PC-3 (cell line): ENCODE data around the gene ELMO2. TPM values are rescaled to one million over a fixed set of nuclear protein-coding genes. Genes with fewer than 3 reads are reported as not detected.

Experiments
- ATAC-seq: fragments of 200-7000 bp; cut with Tn5 transposase; 2 replicates; pipeline ENCODE4 v1.9.1; 2020; ENCODE audit warnings: mild to moderate bottlenecking, moderate library complexity
- BruUV-seq: library from RNA; stranded (reverse); fragments of 400-500 nt; replicated peaks from 2 replicates; lab custom pipeline; 2021; lab: Mats Ljungman, UMichigan
- CTCF ChIA-PET: fragments of 300-600 bp; sonication (Branson Sonifier 250); formaldehyde crosslinking; loops from one replicate; lab custom pipeline; 2022; ENCODE audit warnings: antibody characterized with exemption; lab: Charles Lee
- POLR2A ChIA-PET: fragments of 300-600 bp; sonication (Branson Sonifier 250); formaldehyde crosslinking; loops from one replicate; lab custom pipeline; 2022; ENCODE audit warnings: antibody characterized with exemption; ENCODE audit not compliant: unreplicated experiment; lab: Charles Lee
- DNase-seq: peaks from one replicate; pipeline ENCODE4 v3.0.0-alpha.2; 2015
- H2AFZ ChIP-seq: fragments of 300-600 bp; sonication (generic); 2 replicates; pipeline ENCODE4 v1.6.0; 2016; ENCODE audit warnings: antibody characterized with exemption, low read length
- H3F3A ChIP-seq: fragments of 300-600 bp; sonication (generic); one replicate; pipeline ENCODE4 v1.6.0; 2017; ENCODE audit warnings: antibody characterized with exemption, low read length, control low read depth, mild to moderate bottlenecking; ENCODE audit not compliant: unreplicated experiment
- H3K27ac ChIP-seq: fragments of 300-600 bp; sonication (generic); 2 replicates; pipeline ENCODE4 v1.5.1; 2016; ENCODE audit warnings: mild to moderate bottlenecking, low read length
- H3K27me3 ChIP-seq: fragments of 300-600 bp; sonication (generic); 2 replicates; pipeline ENCODE4 v1.6.1; 2016; ENCODE audit warnings: low read length, mixed read lengths
- H3K36me3 ChIP-seq: fragments of 300-600 bp; sonication (generic); 2 replicates; pipeline ENCODE4 v1.6.1; 2016; ENCODE audit warnings: low read depth, mixed run types, low read length, mixed read lengths
- H3K4me1 ChIP-seq: fragments of 300-600 bp; sonication (generic); 2 replicates; pipeline ENCODE4 v1.5.1; 2016; ENCODE audit warnings: low read length; ENCODE audit not compliant: insufficient read depth
- H3K4me2 ChIP-seq: fragments of 300-600 bp; sonication (generic); 2 replicates; pipeline ENCODE4 v1.6.0; 2016; ENCODE audit warnings: low read length
- H3K4me3 ChIP-seq: fragments of 300-600 bp; sonication (generic); 2 replicates; pipeline ENCODE4 v1.5.1; 2016; ENCODE audit warnings: mild to moderate bottlenecking, low read length, mixed read lengths
- H3K79me2 ChIP-seq: fragments of 300-600 bp; sonication (generic); 2 replicates; pipeline ENCODE4 v1.6.1; 2017; ENCODE audit warnings: low read length, mixed read lengths
- H3K9ac ChIP-seq: fragments of 300-600 bp; sonication (generic); 2 replicates; pipeline ENCODE4 v1.6.0; 2016; ENCODE audit warnings: mild to moderate bottlenecking, low read length
- H3K9me2 ChIP-seq: fragments of 300-600 bp; sonication (generic); replicated peaks from 2 replicates; pipeline ENCODE4 v1.6.1; 2016; ENCODE audit warnings: mixed run types, low read length, mixed read lengths
- H3K9me3 ChIP-seq: fragments of 300-600 bp; sonication (generic); 2 replicates; pipeline ENCODE4 v1.6.1; 2016; ENCODE audit warnings: low read length, mixed read lengths
- H4K20me1 ChIP-seq: fragments of 300-600 bp; sonication (generic); 2 replicates; pipeline ENCODE4 v1.6.1; 2016; ENCODE audit warnings: low read length, mixed read lengths
- EZH2 ChIP-seq: fragments of 300-600 bp; sonication (generic); IDR thresholded peaks from one replicate; pipeline ENCODE4 v1.6.1; 2017; ENCODE audit warnings: antibody characterized with exemption, mild to moderate bottlenecking, low read length; ENCODE audit not compliant: unreplicated experiment
- EZH2phosphoT487 ChIP-seq: fragments of 300-600 bp; sonication (generic); IDR thresholded peaks from 2 replicates; pipeline ENCODE4 v1.6.1; 2018; ENCODE audit warnings: mild to moderate bottlenecking, antibody characterized with exemption, low read length, borderline replicate concordance
- intact Hi-C: fragments of 100-400 bp; cut with micrococcal nuclease; formaldehyde crosslinking; loops from 2 replicates; pipeline ENCODE4 v1.9.0; 2023
- total RNA-seq: library from RNA; depleted of rRNA; stranded (reverse); fragments of >200 nt; gene quantifications from 2 replicates; pipeline ENCODE4 v1.2.3, GENCODE V29; 2014
- TF ChIP-seq, protein P1 (sequence below): fragments of 300-600 bp; sonication (generic); conservative IDR thresholded peaks from 2 replicates; pipeline ENCODE4 v1.5.1; 2017; ENCODE audit warnings: antibody characterized with exemption, low read depth, mild to moderate bottlenecking, low read length

Gene ELMO2
- total RNA-seq, 1 experiment from 2014 or later, result 29.0 TPM

DNA sequence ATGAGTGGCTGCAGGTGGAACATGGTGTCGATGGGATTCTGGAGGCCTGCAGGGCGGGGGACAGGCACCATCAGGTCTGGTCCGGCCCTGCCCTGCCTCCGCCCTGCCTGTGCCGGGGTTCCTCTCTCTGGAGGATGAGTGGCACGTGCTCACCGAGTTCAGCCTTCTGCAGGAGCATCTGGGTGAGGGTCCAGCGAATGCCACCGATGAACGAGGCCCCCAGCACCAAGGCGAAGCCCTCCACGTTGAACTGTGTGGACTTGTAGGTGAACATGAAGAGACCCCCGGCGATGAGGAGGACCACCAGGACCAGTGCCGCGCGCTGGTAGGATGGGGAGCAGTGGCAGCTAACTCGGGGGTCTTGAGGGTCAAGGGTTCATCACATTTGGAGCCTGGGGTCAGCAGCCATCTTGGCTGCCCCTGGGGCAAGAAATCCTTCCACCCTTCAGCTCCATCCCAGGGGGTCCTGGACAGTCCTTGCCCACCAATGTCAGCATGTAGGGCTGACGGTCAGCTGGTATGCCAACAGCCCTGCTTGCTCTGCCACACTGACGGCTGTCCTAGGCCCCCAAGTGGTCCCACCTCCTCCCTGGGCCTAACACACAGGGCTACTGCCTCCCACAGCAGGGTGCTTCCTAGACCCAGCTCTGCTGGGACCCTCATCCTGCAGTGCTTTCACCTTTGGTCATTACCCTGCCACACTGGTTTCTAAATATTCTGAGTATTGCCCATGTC is 51.3 kb downstream of the ELMO2 start:
- Histone ChIP-seq H3K36me3 (peaks cover 10% of the 10 kb centered on the region; the same call in 1 of the 2 replicates), H3K4me3 (no peak overlapping the region), H3K79me2 (peaks cover 4% of the 10 kb centered on the region; the same call in 1 of the 2 replicates), H3K4me1 (peaks cover 12% of the 10 kb centered on the region; the same call in 1 of the 2 replicates), H2AFZ (no peak overlapping the region), H3K9me2 (no peaks in the 10 kb centered on the region), H3F3A (no peaks in the 10 kb centered on the region), H3K9me3 (no peaks in the 10 kb centered on the region), H3K27me3 (no peaks in the 10 kb centered on the region), H3K27ac (no peak overlapping the region), H4K20me1 (0 out of 2 replicates have a peak, but pooled peaks cover 4% of the 10 kb centered on the region), H3K4me2 (no peak overlapping the region), H3K9ac (no peak overlapping the region)
- intact Hi-C loops, result no loop called here
- DNase-seq (no peak), ATAC-seq (no peak)
- no peak for TF ChIP-seq EZH2
- TF ChIP-seq, protein P1, sequence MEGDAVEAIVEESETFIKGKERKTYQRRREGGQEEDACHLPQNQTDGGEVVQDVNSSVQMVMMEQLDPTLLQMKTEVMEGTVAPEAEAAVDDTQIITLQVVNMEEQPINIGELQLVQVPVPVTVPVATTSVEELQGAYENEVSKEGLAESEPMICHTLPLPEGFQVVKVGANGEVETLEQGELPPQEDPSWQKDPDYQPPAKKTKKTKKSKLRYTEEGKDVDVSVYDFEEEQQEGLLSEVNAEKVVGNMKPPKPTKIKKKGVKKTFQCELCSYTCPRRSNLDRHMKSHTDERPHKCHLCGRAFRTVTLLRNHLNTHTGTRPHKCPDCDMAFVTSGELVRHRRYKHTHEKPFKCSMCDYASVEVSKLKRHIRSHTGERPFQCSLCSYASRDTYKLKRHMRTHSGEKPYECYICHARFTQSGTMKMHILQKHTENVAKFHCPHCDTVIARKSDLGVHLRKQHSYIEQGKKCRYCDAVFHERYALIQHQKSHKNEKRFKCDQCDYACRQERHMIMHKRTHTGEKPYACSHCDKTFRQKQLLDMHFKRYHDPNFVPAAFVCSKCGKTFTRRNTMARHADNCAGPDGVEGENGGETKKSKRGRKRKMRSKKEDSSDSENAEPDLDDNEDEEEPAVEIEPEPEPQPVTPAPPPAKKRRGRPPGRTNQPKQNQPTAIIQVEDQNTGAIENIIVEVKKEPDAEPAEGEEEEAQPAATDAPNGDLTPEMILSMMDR, result no peak
- TF ChIP-seq EZH2phosphoT487, result no peak
- CTCF ChIA-PET, result no interaction called here
- no TSS peak for BruUV-seq
- POLR2A ChIA-PET, result no interaction called here

DNA sequence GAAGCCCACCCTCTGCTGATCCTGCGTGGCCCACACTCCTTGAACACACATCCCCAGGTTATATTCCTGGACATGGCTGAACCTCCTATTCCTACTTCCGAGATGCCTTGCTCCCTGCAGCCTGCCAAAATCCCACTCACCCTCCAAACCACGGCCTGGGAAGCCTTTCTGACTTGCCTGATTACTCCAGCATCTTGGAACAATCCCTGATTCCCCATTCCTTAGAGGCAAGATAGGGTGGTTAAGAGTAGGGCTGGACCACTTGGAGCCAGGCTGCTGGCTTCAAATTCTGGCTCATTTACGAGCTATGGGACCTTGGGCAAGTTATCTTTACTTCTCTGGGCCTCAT is 52.2 kb downstream of the ELMO2 start:
- no peak for TF ChIP-seq EZH2phosphoT487
- TF ChIP-seq, protein P1, result no peak
- TF ChIP-seq EZH2, result no peak
- Histone ChIP-seq H3K36me3 (peaks cover 10% of the 10 kb centered on the region; the same call in 1 of the 2 replicates), H3K9me2 (no peaks in the 10 kb centered on the region), H2AFZ (no peak overlapping the region), H3K4me3 (no peak overlapping the region), H3K27me3 (no peaks in the 10 kb centered on the region), H3K4me2 (no peak overlapping the region), H3K9me3 (no peaks in the 10 kb centered on the region), H3F3A (no peaks in the 10 kb centered on the region), H3K27ac (no peak overlapping the region), H4K20me1 (0 out of 2 replicates have a peak, but pooled peaks cover under 1% of the 10 kb centered on the region), H3K9ac (no peak overlapping the region), H3K4me1 (peaks cover 14% of the 10 kb centered on the region; the same call in 1 of the 2 replicates), H3K79me2 (no peaks in the 10 kb centered on the region)
- POLR2A ChIA-PET, result no interaction called here
- no peak for ATAC-seq
- no peak for DNase-seq
- intact Hi-C loops, result no loop called here
- CTCF ChIA-PET, result no interaction called here
- BruUV-seq, result TSS peak; percentile 2
